H1 (cell line): ENCODE measurements around the gene TTC8.

Experiments
- POLR2A ChIP-seq, 2 experiments: IDR thresholded peaks; 1 replicate in 1 of 2; 2 replicates in 1 of 2; pipeline ENCODE4 v1.6.1; 2011; ENCODE audit warnings: low read depth in 2 of 2, low read length in 2 of 2, mild to moderate bottlenecking in 2 of 2; ENCODE audit errors: control extremely low read depth in 1 of 2
- POLR2AphosphoS5 ChIP-seq: IDR thresholded peaks from 2 replicates; pipeline ENCODE4 v1.6.1; 2011; ENCODE audit warnings: low read depth, low read length

- TF ChIP-seq POLR2A (IDR thresholded peaks at IDR 0.05; ENCODE audit: control extremely low read depth in 1 of 2, low read depth in 2 of 2, low read length in 2 of 2) (no peak), POLR2AphosphoS5 (no peak)
These were observed 54.6 kb downstream of the TTC8 start for GRCh38 chr14:88879022-88879421.
